HG03521 (cell line): Measurements from ENCODE around the gene SMAP1.

ENCODE experiments used
- ATAC-seq: cut with Tn5 transposase; IDR thresholded peaks from one replicate; pipeline ENCODE4 v1.9.1; 2021; ENCODE audit warnings: mild to moderate bottlenecking, moderate library complexity; ENCODE audit not compliant: unreplicated experiment

The SMAP1 gene

DNA sequence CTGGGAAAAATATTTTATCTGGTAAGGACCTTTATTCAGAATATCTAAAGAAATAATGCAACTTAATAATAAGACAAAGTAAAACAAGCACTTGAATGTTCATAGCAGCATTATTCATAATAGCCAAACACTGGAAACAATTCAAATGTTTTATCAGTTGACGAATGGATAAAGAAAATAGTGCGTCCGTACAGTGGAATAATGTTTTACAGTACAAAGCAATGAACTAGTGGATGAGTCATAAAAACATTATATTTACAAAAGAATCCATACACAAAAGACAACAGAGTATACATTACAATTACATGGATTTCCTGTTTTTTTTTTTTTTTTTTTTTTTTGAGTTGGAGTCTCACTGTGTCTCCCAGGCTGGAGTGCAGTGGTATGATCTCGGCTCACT is 12.7 kb downstream of the SMAP1 start:
- ATAC-seq, result no peak

- ATAC-seq, result no peak
These were observed 17.3 kb downstream of the SMAP1 start for GRCh38 chr6:70684794-70685493.

- ATAC-seq, result no peak
These were observed 18.0 kb downstream of the SMAP1 start for GRCh38 chr6:70685494-70686180.

DNA sequence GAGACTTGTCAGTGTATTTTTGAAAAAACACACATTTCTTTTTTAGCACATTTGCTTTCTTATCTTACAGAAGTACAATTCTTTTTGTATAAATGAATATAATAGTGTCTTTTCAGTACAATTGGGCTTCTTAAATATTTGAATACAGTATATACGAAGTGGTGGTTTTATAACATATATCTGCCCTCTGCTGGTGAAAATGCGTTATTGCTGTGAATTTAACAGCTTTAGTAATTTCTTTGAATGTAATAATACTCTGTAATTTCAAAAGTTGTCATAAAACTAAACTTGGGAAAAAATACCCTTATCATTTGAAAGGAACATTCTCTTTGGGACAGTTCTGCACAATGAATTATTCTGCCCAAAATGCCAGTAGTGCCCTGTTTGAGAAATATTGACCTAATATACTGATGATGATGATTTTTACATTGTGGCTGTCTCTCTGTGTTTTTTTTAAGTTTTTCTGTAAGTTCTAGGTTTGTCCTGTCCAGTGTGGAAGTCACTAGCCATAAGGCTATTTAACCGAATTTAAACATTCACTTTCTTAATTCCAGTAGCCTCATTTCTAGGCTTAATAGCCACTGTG is 19.0 kb downstream of the SMAP1 start:
- ATAC-seq, result no peak

DNA sequence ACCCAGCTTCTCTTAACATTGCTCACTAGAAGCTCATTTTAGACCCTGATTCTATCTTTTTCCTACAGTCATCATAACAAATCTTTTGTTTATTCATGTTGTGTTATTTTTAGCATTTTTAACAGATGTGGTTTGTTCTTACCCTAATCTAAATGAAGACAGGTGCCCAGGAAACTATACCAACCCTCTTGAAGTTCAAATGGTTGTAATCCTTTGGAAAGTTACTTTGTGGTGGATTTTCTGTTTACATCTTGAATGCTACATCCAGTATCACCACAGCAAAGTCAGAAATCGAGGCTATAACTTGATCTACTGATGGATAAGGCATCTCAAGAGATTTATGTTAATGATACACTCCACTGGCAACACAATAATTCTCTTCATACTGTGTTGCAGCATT is 26.2 kb downstream of the SMAP1 start:
- no peak for ATAC-seq

- ATAC-seq, result no peak
These were observed 26.7 kb downstream of the SMAP1 start for GRCh38 chr6:70694371-70694770.

DNA sequence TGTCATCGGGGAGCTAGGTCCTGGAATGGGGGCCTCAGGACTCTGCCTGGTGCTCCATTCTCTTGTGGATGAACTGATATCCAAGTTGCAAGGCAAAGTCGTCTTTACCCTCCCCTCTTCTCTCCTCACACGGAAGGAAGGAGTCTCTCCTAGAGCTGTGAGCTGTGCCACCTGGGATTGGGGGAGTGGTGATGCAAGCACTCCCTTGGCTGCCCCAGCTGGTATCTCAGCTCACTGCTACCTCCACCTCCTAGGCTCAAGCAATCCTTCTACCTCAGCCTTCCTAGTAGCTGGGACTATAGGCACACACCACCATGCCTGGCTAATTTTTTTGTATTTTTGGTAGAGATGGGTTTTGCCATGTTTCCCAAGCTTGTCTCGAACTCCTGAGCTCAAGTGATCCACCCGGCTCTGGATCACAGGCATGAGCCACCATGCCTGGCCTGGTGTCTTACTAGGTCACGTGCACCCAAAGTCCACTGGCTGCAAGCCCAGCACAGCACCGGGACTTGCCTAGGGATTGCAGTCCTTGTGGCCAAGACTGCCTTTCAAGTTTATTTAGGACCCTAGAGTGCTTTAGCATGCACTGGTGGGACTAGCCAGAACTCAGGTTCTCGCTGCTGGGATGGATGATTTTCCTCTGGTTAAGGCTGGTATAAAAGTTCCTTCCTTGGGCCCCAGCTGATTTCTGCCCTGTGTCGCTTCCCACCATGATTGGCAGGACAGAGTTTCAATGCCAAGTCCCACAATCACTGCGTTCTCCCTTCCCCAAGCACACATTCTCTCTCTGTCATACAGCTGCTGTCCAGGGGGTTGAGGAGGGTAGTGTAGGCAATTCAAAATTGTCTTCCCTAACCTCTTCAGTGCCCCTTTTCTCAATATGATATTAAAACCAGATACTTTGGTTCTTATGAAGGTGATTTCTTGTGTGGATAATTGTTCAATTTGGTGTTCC is 33.5 kb downstream of the SMAP1 start:
- no peak for ATAC-seq

- ATAC-seq, result no peak
These were observed 38.1 kb downstream of the SMAP1 start for GRCh38 chr6:70705772-70706171.

DNA sequence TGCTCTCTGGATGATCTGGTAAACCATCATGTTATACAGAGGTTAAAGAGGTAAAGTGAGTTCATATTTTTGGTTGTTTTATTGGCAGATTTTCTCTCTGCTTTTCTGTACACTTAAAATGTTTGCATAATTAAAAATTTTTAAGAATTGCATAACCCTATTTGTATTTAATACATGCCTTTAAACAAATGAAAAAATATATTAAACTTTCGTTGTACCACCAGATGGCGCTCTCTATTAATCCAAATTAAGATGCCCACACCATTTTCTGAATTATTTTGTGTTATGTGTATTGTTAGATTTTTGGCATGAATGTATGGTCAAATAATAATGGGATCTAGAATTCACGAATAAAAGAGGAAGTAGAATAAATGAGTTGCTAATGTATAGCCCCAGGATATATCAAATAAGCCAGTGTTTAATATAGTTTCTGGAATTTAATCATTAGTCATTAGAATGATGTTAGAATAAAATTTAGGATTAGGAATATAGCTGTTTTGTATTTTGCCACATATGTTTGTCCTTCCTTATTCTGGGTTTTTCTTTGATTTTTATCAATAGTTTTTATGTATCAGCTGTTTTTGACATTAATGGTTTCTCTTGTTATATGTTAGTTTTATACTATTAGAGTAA is 38.9 kb downstream of the SMAP1 start:
- ATAC-seq, result no peak

DNA sequence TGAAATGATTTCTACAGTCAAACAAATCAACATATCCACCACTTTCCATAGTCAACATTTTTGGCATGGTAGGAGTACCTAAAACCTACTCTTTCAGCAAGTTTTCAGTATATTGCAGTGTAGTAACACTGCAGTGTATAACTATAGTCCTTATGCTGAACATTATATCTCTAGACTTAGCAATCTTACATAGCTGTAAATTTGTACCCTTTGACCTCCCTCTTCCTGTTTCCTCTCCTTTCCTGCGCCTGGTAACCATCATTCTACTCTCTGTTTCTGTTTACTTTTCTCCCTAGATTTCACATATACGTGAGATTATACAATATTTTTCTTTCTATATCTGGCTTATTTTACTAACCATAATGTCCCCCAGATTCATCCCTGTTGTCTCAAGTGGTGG is 40.2 kb downstream of the SMAP1 start:
- ATAC-seq, result no peak

DNA sequence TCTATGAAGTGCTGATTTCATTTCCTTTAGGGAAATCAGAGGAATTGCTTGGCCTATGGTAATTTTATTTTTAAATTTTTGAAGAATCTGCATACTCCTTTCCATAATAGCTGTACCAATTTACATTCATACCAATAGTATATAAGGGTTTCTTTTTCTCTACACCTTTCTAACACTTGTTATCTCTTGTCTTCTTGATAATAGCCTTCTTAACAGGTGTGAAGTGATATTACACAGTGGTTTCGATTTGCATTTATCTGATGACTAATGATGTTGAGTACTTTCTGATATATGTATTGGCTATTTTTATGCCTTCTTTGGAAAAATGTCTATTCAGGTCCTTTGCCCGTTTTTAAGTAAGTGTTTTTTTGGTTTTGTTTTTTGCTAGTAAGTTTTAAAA is 40.8 kb downstream of the SMAP1 start:
- ATAC-seq, result no peak

DNA sequence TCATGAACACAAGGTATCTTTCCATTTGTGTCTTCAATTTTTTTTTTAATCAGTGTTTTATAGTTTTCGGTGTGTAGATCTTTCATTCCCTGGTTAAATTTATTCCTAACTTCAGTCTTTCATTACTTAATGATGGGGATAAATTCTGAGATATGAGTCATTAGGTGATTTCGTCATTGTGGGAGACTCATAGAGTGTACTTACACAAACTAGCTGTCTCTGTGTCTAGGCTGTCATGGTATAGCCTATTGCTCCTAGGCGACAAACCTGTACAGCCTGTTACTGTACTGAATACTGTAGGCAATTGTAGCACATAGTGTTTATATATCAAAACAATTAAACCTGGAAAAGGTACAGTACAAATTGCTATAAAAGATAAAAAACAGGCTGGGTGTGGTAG is 42.1 kb downstream of the SMAP1 start:
- ATAC-seq, result no peak

DNA sequence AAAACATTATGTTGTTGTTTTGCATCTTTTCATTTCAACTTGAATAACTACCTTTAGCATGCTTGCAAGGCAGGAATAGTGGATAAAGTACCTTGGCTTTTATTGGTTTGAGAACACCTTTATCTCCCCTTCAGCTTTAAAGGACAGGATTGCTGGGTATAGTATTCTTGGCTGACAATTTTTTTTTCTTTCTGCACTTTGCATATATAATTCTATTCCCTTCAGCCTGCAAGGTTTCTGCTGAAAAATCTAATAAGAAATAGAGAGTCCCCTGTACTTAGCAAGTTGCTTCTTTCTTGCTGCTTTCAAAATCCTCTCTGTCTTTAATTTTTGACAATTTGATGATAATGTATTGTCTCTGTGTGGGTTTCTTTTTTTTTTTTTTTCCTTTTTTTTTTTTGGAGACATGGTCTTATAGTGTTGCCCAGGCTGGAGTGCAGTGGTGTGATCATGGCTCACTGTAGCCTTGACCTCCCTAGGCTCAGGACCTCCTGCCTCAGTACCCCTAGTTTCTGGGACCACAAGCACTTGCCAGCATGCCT is 47.1 kb downstream of the SMAP1 start:
- ATAC-seq, result no peak

GRCh38 chr6:70717038-70717801 is 49.5 kb downstream of the SMAP1 start:
- ATAC-seq, result no peak

- ATAC-seq, result no peak
These were observed 56.8 kb downstream of the SMAP1 start for GRCh38 chr6:70724524-70724923.

- no peak for ATAC-seq
These were observed 58.2 kb downstream of the SMAP1 start for GRCh38 chr6:70725817-70726415.

DNA sequence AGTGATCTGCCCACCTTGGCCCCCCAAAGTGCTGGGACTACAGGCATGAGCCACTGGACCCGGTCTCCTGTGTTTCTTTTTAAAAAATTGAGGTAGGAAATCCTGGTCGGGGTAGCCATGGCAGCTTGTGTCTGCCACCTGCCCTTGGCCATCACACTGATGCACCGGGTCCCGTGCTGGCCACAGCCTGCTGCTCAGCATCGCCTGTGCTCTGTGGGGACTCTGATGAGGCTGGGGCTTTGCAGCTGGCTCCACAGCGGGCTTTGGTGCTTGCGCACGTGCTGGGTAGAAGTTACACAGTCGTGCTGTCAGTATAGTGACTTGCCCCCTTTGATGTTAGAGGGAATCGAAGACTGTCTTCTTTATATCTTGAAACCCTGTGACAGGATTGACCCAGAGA is 66.7 kb downstream of the SMAP1 start:
- no peak for ATAC-seq

- ATAC-seq, result no peak
These were observed 67.3 kb downstream of the SMAP1 start for GRCh38 chr6:70734979-70735378.

- no peak for ATAC-seq
These were observed 67.8 kb downstream of the SMAP1 start for GRCh38 chr6:70735513-70735912.
